ENCODE data around the gene PCGF1. TPM values are rescaled to one million over a fixed set of nuclear protein-coding genes. Genes with fewer than 3 reads are reported as not detected.
A peak's percentile ranks its signal among the peaks of the same experiment; 100 is the strongest.

PCGF1 gene
- total and polyA plus RNA-seq, 9 of the 15 experiments (the other 6 are each of a cell fraction or from before 2014, with no cell fraction given), result 20.3 to 45.7 (median 29.3) TPM

DNA sequence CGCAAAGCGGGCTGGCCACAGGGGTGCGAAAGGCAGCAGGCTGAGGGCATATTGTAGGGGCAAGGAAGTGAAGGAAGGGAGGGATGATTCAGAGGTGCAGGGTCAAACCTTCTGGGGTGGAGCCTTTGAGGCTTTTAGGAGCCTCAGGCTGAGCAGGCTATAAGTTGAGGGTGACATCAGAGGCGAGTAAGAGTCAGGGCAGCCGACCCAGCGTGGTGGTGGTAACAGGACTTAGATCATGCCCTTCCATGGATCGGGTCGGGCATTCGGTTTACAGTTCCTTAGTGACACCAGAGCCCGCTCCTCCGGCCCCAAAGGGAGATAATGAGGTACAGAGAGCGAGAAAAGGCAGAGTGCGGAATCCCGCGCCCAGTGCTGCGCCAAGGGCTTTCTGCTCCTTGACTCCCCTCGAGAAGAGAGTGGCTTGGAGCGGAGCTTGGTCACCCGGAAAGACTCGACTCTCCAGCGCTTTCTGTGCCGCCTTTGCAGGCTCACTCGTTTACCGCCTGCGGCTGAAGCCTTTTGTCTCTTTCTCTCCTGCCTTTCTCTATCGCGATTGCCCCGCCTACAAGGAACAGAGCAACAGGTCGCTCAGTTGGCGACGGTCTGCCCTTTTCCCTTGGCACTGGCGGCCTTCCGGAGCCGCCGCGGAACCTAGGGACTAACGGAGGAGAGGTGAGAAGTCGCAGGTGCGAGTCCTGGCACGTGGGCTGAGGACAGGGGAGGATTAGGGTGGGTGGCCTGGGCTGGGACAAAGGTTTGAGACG lies 8.8 kb downstream of the PCGF1 start:
- no peak for DNase-seq (ENCODE audit: extremely low read depth in 1 of 4, low spot score in 3 of 4)
- H3K79me2 ChIP-seq (ENCODE audit: control insufficient read depth, insufficient read depth, low read length), result peaks cover 12% of the 10 kb centered on the region; the same call in 2 of the 3 replicates
- no peak overlapping the region for H3K9ac ChIP-seq (ENCODE audit: insufficient read depth in 1 of 2, low read depth in 2 of 2, low read length in 2 of 2)
- intact Hi-C loops (cut with micrococcal nuclease), result no loop called here
- H3K9me1 ChIP-seq (ENCODE audit: control insufficient read depth, insufficient read depth, low read length), result no peaks in the 10 kb centered on the region
- no peak overlapping the region for H3K27ac ChIP-seq (ENCODE audit: extremely low read depth, low read depth, low read length)
- H3K4me2 ChIP-seq (ENCODE audit: insufficient read depth, low read length), result no peak overlapping the region
- H3K9me3 ChIP-seq (replicated peaks; ENCODE audit: control insufficient read depth, insufficient read depth, low read depth, low read length), result no peaks in the 10 kb centered on the region
- H2AFZ ChIP-seq (ENCODE audit: low read depth, low read length), result no peak overlapping the region
- H3K4me1 ChIP-seq (replicated peaks in 1 of 2; ENCODE audit: control insufficient read depth in 2 of 2, insufficient read depth in 2 of 2, low read length in 2 of 2), result peaks cover 11 to 46% of the 10 kb centered on the region in 2 experiments; a peak in 4 of 5 replicates
- H3K27me3 ChIP-seq (ENCODE audit: control insufficient read depth in 2 of 2, insufficient read depth in 2 of 2, low read length in 2 of 2), result no peaks in the 10 kb centered on the region
- peaks cover 8% of the 10 kb centered on the region; the same call in 2 of the 3 replicates for H3K36me3 ChIP-seq (ENCODE audit: control insufficient read depth, insufficient read depth, low read length)
- no TSS peak for BruUV-seq (replicated peaks)
- TF ChIP-seq TOE1 (IDR thresholded peaks at IDR 0.05; ENCODE audit: borderline replicate concordance) (no peak), TOE1 (CRISPR knock-in tag; IDR thresholded peaks at IDR 0.05; ENCODE audit: borderline replicate concordance, low read depth) (no peak), POLR2G (IDR thresholded peaks at IDR 0.05; ENCODE audit: low read depth, low read length) (no peak)
- TF ChIP-seq, protein P1, sequence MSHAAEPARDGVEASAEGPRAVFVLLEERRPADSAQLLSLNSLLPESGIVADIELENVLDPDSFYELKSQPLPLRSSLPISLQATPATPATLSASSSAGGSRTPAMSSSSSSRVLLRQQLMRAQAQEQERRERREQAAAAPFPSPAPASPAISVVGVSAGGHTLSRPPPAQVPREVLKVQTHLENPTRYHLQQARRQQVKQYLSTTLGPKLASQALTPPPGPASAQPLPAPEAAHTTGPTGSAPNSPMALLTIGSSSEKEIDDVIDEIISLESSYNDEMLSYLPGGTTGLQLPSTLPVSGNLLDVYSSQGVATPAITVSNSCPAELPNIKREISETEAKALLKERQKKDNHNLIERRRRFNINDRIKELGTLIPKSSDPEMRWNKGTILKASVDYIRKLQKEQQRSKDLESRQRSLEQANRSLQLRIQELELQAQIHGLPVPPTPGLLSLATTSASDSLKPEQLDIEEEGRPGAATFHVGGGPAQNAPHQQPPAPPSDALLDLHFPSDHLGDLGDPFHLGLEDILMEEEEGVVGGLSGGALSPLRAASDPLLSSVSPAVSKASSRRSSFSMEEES (CRISPR knock-in tag; IDR thresholded peaks at IDR 0.05), result no peak
- TF ChIP-seq, protein P2, sequence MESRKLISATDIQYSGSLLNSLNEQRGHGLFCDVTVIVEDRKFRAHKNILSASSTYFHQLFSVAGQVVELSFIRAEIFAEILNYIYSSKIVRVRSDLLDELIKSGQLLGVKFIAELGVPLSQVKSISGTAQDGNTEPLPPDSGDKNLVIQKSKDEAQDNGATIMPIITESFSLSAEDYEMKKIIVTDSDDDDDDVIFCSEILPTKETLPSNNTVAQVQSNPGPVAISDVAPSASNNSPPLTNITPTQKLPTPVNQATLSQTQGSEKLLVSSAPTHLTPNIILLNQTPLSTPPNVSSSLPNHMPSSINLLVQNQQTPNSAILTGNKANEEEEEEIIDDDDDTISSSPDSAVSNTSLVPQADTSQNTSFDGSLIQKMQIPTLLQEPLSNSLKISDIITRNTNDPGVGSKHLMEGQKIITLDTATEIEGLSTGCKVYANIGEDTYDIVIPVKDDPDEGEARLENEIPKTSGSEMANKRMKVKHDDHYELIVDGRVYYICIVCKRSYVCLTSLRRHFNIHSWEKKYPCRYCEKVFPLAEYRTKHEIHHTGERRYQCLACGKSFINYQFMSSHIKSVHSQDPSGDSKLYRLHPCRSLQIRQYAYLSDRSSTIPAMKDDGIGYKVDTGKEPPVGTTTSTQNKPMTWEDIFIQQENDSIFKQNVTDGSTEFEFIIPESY (CRISPR knock-in tag; IDR thresholded peaks at IDR 0.05), result peak; percentile 75; the same call in 1 of the 2 replicates
- FAIRE-seq, result no peak
- POLR2A ChIA-PET, result no interaction called here
- WGBS (ENCODE audit: insufficient coverage, low coverage, missing lambda C conversion rate), result 96% methylated on average over 31 of the region's 41 CpGs
- no peaks in the 10 kb centered on the region for H4K20me1 ChIP-seq (replicated peaks; ENCODE audit: control insufficient read depth, insufficient read depth, low read length)
- H3K4me3 ChIP-seq, result no peak overlapping the region
- CTCF ChIA-PET (ENCODE audit: low intra/inter-chr PET ratio), result no interaction called here
- in situ Hi-C loops (cut with MboI), result no loop called here
- ATAC-seq, result no peak

Data from K562 (cell line).